ENCODE measurements around the gene MBP.
A peak's percentile ranks its signal among the peaks of the same experiment; 100 is the strongest.

The MBP gene

DNA sequence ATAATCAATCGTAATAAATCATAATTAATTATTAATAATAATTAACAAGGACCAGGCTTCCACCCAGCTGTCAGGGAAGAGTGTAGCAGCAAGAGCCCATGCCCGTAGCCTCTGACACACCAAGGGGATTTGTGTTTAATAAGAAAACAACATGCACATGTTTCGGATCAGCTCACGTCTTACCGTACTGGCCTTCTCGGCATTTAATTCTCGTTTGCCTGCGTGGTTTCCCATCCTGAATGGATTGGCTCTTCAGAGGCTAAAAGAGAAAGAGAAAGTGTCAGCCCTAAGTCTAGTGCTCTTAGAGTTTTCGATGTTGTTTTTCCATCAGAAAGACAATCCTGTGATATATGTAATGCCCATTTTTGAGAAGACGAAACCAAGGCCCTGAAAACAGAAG lies 27.6 kb downstream of the MBP start:
- TF ChIP-seq SIN3A (IDR thresholded peaks at IDR 0.05; ENCODE audit: borderline replicate concordance, insufficient read depth, low read length) (no peak), FOXP2 (optimal IDR thresholded peaks at IDR 0.05; ENCODE audit: borderline replicate concordance, extremely low read depth, extremely low read length, insufficient read depth) (no peak), POLR2AphosphoS5 (IDR thresholded peaks at IDR 0.05; ENCODE audit: low read depth, low read length) (no peak), TAF1 (IDR thresholded peaks at IDR 0.05; ENCODE audit: borderline replicate concordance, insufficient read depth, low read length) (no peak)
- TF ChIP-seq, protein P1, sequence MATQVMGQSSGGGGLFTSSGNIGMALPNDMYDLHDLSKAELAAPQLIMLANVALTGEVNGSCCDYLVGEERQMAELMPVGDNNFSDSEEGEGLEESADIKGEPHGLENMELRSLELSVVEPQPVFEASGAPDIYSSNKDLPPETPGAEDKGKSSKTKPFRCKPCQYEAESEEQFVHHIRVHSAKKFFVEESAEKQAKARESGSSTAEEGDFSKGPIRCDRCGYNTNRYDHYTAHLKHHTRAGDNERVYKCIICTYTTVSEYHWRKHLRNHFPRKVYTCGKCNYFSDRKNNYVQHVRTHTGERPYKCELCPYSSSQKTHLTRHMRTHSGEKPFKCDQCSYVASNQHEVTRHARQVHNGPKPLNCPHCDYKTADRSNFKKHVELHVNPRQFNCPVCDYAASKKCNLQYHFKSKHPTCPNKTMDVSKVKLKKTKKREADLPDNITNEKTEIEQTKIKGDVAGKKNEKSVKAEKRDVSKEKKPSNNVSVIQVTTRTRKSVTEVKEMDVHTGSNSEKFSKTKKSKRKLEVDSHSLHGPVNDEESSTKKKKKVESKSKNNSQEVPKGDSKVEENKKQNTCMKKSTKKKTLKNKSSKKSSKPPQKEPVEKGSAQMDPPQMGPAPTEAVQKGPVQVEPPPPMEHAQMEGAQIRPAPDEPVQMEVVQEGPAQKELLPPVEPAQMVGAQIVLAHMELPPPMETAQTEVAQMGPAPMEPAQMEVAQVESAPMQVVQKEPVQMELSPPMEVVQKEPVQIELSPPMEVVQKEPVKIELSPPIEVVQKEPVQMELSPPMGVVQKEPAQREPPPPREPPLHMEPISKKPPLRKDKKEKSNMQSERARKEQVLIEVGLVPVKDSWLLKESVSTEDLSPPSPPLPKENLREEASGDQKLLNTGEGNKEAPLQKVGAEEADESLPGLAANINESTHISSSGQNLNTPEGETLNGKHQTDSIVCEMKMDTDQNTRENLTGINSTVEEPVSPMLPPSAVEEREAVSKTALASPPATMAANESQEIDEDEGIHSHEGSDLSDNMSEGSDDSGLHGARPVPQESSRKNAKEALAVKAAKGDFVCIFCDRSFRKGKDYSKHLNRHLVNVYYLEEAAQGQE (IDR thresholded peaks at IDR 0.05; ENCODE audit: insufficient read depth in 1 of 2, low read depth in 2 of 2, low read length in 2 of 2) = no peak

DNA sequence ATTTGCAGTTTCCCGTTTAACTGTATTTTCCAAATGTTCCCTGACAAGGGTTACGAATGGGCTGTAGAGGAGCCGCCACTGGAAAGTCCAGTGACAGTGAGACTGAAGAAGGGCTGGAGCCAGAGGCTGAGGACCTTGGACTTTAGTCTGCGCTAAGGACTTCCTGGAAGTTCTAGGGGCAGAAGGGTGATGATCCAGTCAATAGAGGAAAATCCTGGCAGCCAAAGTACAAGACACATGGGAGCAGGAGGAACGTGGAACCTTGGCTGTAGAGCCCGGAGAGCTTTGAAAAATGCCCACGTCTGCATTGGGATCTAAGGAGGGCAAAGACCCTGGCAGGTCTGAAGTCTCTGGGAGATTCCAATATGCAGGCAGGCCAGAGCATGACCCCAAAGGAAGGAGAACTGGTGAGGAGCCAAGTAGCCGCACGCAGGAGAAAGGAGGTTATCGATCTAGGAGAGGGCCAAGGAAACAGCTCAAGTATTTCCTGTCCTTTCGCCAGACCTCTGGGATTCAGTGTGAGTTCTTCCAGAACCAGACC lies 28.5 kb downstream of the MBP start:
- TF ChIP-seq, protein P1 (IDR thresholded peaks at IDR 0.05; ENCODE audit: insufficient read depth in 1 of 2, low read depth in 2 of 2, low read length in 2 of 2) = no peak
- no peak for TF ChIP-seq FOXP2 (optimal IDR thresholded peaks at IDR 0.05; ENCODE audit: borderline replicate concordance, extremely low read depth, extremely low read length, insufficient read depth)
- no peak for TF ChIP-seq SIN3A (IDR thresholded peaks at IDR 0.05; ENCODE audit: borderline replicate concordance, insufficient read depth, low read length)
- no peak for TF ChIP-seq POLR2AphosphoS5 (IDR thresholded peaks at IDR 0.05; ENCODE audit: low read depth, low read length)
- TF ChIP-seq TAF1 (IDR thresholded peaks at IDR 0.05; ENCODE audit: borderline replicate concordance, insufficient read depth, low read length) = no peak

DNA sequence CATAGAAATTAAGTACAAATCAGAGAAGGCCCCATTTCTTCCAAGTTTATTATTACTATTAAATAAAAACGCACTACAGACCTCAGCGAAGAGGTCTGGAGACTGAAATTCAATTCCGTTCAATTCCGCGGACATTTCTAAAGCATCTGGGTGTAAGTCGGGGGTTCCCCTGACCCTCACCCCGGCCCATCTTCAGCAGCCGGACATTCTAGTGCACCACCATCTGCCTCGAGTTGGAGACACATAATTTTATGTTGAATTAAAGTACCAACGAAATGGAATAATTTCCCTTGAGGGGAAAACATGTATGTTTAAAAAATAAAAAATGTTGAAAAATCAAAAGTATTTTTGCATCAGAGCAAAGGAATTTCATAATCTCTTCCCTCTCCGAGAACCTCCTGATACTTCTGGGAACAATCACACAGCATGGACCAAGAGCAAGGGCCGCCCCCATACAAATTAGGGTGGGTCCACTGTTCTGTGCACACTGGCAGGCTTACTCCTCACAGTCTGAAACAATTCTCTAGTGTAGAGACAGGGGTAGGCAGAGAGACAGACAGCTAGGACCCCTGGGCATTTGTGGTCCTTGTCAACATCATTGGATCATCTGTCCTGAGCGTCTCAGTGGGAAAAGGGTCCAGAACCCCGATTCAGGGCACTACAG lies 29.3 kb downstream of the MBP start:
- no peak for TF ChIP-seq FOXP2 (optimal IDR thresholded peaks at IDR 0.05; ENCODE audit: borderline replicate concordance, extremely low read depth, extremely low read length, insufficient read depth)

DNA sequence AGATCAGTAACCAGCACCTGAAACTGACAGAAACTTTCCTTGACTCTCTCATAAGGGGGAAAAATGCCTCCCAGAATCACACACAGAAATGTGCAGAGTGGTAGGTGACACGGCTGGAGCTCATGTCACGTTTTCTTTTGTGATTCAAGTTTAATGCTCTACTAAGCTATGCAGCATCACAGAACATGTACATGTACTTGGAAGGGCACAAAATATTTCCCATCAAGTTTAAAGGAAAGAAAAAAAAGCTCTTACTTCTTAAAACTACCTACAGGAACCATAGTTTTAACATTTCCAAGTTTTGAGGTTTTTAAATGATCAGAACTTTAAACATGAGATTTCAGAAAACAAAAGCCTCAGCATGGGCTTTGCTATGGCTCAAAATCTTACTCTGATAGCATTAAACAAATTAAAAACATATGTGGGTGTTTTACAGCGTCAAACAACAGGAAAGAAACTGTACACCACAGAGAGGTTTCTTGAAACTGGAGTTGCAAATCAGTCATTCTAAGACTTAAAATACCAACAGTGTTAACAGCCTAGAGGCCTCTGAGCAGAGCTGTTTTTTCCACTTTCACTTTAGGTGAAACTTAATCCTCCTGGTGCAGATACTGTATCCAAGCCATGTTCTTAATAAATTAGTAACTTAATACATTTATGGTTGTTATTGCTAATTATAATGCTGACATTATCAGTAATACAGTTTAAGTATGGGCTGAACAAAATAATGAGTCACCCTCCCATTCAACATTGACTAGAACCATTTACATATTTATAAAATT lies 30.1 kb downstream of the MBP start:
- TF ChIP-seq TAF1 (IDR thresholded peaks at IDR 0.05; ENCODE audit: borderline replicate concordance, insufficient read depth, low read length) (no peak), POLR2AphosphoS5 (IDR thresholded peaks at IDR 0.05; ENCODE audit: low read depth, low read length) (no peak), FOXP2 (optimal IDR thresholded peaks at IDR 0.05; ENCODE audit: borderline replicate concordance, extremely low read depth, extremely low read length, insufficient read depth) (no peak), SIN3A (IDR thresholded peaks at IDR 0.05; ENCODE audit: borderline replicate concordance, insufficient read depth, low read length) (no peak)
- TF ChIP-seq, protein P1 (IDR thresholded peaks at IDR 0.05; ENCODE audit: insufficient read depth in 1 of 2, low read depth in 2 of 2, low read length in 2 of 2) = no peak

DNA sequence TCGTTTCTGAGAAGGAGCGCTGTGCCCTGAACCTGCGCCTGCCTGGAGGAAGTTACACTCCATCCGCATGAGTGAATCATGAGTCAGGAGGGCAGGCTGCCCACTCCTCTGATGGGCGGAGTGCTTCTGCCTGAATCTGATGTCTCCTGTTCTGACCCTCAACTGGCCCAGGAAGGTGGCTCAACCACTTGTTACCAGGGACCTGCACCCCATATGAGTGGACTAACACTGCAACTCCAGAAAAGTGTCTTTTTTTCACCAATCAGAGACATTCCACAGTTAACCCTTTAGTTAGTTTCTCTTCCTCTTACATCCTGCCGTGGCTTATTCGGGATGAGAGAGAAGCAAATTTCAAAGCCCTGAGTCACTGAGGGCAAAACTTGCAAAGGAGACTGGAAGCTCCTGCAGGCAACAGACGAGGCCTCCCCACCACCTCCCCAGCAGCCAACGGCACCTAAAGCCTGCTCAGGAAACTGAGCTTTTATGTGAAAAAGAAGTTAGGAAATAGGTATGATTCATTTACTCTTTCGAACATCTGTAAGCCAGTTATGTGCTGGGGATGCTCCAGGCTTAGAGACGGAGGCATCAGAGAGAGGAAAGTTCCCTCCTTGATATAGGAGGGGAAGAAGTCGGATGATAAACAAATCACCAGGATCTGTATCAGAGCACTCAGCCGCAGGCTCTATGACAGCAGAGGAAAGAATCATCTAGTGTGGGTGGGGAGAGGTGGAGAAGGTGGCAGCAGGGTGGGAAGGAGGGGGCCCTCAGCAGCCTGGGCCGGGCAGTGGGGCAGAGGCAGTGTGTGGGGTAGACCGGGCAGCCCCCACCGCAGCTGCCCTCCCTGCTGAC lies 30.9 kb downstream of the MBP start:
- TF ChIP-seq, protein P1 (IDR thresholded peaks at IDR 0.05; ENCODE audit: insufficient read depth in 1 of 2, low read depth in 2 of 2, low read length in 2 of 2) = no peak
- TF ChIP-seq FOXP2 (optimal IDR thresholded peaks at IDR 0.05; ENCODE audit: borderline replicate concordance, extremely low read depth, extremely low read length, insufficient read depth) = peak; percentile 32
- peak; percentile 29; the same call in 1 of the 2 replicates for TF ChIP-seq TAF1 (IDR thresholded peaks at IDR 0.05; ENCODE audit: borderline replicate concordance, insufficient read depth, low read length)

Data from PFSK-1 (cell line).